ENCODE results near the gene HILPDA.
"Not testable (repeated sequence)": the region's sequence is repeated elsewhere in the genome, so short reads cannot be mapped to it uniquely, and the experiment has no call there.

Gene HILPDA

GRCh38 chr7:128450913-128451312 is 4.8 kb upstream of the HILPDA start:
- ChIA-PET POLR2A (ENCODE audit: low non-redundant PET) (no interaction called here), CTCF (no interaction called here)
- no peak for DNase-seq (ENCODE audit: low spot score)
- H3K27ac ChIP-seq, result no peak overlapping the region
- no peak for TF ChIP-seq CTCF (conservative IDR thresholded peaks at IDR 0.05; ENCODE audit: low read depth)

- TF ChIP-seq CTCF (conservative IDR thresholded peaks at IDR 0.05; ENCODE audit: low read depth), result no peak
- no peak overlapping the region for H3K27ac ChIP-seq
- ChIA-PET POLR2A (ENCODE audit: low non-redundant PET) (no interaction called here), CTCF (interaction anchor here (0.6 kb wide), 1 partner anchor 864 kb away, joined by 3 read pairs; no protein-coding TSS in a partner anchor)
- DNase-seq (ENCODE audit: low spot score), result no peak
These were observed 3.1 kb upstream of the HILPDA start for GRCh38 chr7:128452552-128452951.

GRCh38 chr7:128453836-128454804 is 1.6 kb upstream of the HILPDA start:
- ChIA-PET POLR2A (ENCODE audit: low non-redundant PET) (no interaction called here), CTCF (interaction anchor here (0.7 to 0.8 kb wide), 2 partner anchors 8 to 638 kb away, joined by 3 read pairs; no protein-coding TSS in a partner anchor)
- no peak for TF ChIP-seq CTCF (conservative IDR thresholded peaks at IDR 0.05; ENCODE audit: low read depth)
- DNase-seq (ENCODE audit: low spot score), result no peak
- H3K27ac ChIP-seq, result no peak overlapping the region

- TF ChIP-seq CTCF (conservative IDR thresholded peaks at IDR 0.05; ENCODE audit: low read depth), result no peak
- CTCF ChIA-PET, result interaction anchor here (0.6 to 1.3 kb wide), 3 partner anchors 35 to 111 kb away, joined by 3 to 4 read pairs (median 4); no protein-coding TSS in a partner anchor
- H3K27ac ChIP-seq, result peak overlapping the region; percentile 77
- DNase-seq (ENCODE audit: low spot score), result peak; percentile 11
- POLR2A ChIA-PET (ENCODE audit: low non-redundant PET), result no interaction called here
These were observed 703 bp upstream of the HILPDA start for GRCh38 chr7:128454808-128455542.

GRCh38 chr7:128456255-128456725 is 612 bp downstream of the HILPDA start:
- CTCF ChIA-PET, result no interaction called here
- peak; percentile 11 for DNase-seq (ENCODE audit: low spot score)
- POLR2A ChIA-PET (ENCODE audit: low non-redundant PET), result no interaction called here
- TF ChIP-seq CTCF (conservative IDR thresholded peaks at IDR 0.05; ENCODE audit: low read depth), result no peak
- H3K27ac ChIP-seq, result peak overlapping the region; percentile 77

GRCh38 chr7:128457385-128457784 is 1.7 kb downstream of the HILPDA start:
- DNase-seq (ENCODE audit: low spot score); H3K27ac ChIP-seq; POLR2A ChIA-PET (ENCODE audit: low non-redundant PET): not testable (repeated sequence)
- CTCF ChIA-PET, result interaction anchor here (0.6 kb wide), 1 partner anchor 59 kb away, joined by 3 read pairs; no protein-coding TSS in a partner anchor

Data from RWPE1 (cell line).